ENCODE results near the gene SMAD3.
"Not testable (repeated sequence)": the region's sequence is repeated elsewhere in the genome, so short reads cannot be mapped to it uniquely, and the experiment has no call there.

The SMAD3 gene

GRCh38 chr15:67065531-67066005 lies at the start of gene SMAD3:
Gene SMAD3, plus strand, starts transcription at chr15:67065602. Its CDS starts 553 bp downstream, at chr15:67066155.
- DNase-seq (ENCODE audit: low spot score) = peak; percentile 88

GRCh38 chr15:67017311-67017710 lies 48.1 kb upstream of the SMAD3 start:
- DNase-seq (ENCODE audit: low spot score) = no peak

DNA sequence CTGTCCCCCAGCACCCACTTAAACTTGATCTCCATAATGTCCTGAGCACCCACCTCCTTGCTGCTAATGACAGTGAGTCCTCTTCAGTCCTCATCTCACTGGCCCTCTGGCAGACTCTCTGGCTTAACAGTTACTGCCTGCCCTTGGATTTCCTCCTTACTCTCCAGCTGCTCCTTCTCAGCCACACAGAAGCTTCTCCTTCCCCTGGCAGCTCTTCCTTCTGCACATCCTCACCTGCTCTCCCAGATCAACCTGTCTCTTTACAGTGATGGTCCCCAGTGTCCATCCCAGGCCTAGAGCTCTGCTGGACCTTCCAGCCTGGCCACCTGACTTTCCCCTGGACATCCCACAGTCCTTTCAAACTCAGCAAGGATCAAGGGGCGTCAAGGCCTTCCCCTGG lies 47.4 kb upstream of the SMAD3 start:
- no peak for DNase-seq (ENCODE audit: low spot score)

GRCh38 chr15:67018441-67018840 lies 47.0 kb upstream of the SMAD3 start:
- DNase-seq (ENCODE audit: low spot score) = no peak

- DNase-seq (ENCODE audit: low spot score) = no peak
Measured at GRCh38 chr15:67019069-67019468, 46.3 kb upstream of the SMAD3 start.

DNA sequence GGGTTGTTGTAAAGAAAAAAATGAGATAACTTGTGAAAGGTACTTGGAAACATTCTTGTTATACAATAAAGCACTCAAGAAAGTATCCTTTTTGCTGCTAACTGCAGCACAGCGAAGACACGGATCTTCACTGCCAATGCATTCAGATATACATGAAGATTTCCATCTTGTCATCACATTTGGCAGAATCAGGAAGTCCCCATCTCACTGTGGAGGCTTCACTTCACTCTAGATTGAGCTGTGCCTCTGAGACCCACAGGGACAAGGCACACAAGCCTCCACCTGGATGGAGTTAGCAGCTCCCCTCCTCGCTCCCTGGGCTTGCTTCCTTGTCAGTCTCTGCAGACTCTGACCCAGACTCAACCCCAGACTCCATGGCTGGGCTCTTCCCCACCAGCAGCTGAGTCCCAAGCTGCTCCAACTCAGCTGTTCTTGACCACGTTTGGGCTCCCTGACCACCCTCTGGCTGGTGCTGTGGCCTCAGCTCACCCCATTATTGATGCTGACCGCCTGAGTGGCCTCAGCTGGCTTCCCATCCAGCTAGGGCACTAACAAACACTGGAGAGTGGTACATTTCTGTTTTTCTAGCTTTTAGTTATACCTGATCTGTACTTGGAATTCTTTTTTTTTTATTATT lies 45.4 kb upstream of the SMAD3 start:
- no peak for DNase-seq (ENCODE audit: low spot score)

GRCh38 chr15:67020668-67021067 lies 44.7 kb upstream of the SMAD3 start:
- not testable (repeated sequence) for DNase-seq (ENCODE audit: low spot score)

- DNase-seq (ENCODE audit: low spot score) = no peak
Measured at GRCh38 chr15:67021455-67021854, 43.9 kb upstream of the SMAD3 start.

- no peak for DNase-seq (ENCODE audit: low spot score)
Measured at GRCh38 chr15:67022587-67023105, 42.8 kb upstream of the SMAD3 start.

DNA sequence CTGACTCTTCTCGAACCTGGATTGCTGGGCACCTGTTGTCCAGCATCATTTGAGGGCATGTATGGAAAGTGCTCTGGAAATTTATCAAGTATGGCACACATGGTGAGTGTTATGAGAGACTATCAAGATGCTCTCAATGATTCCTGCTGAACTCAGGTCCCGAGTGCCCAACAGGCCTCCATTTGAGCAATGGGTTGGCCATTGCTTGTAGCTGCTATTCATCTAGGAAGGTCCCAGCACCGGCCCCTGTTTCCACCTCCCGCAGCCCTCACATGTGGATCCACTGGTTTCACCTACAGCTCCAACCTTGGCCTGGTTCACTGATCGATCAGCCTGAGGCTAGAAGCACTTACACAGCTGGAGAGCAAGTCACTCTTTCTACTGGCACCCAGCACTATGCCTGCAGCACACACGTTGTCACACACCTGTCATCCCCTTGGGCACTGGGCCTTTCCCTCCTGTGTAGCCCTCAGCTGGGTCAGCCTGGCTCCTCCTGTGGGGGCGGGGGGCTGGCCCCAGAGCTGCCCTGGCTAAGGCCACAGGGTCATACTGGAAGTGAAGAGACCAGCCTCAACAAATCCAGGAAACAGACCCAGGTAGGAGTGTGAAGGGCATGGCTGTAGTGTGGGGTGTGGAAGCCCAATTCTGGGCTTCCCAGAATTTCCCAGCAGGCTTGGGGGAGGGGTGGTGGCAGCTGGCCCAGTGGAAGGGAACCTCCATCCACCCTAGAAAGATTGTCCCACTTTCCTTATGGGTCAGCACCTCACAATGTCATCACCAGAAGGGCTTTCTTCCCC lies 41.7 kb upstream of the SMAD3 start:
- no peak for DNase-seq (ENCODE audit: low spot score)

- DNase-seq (ENCODE audit: low spot score) = peak; percentile 88
Measured at GRCh38 chr15:67024314-67024997, 40.9 kb upstream of the SMAD3 start.

GRCh38 chr15:67024998-67025368 lies 40.4 kb upstream of the SMAD3 start:
- no peak for DNase-seq (ENCODE audit: low spot score)

DNA sequence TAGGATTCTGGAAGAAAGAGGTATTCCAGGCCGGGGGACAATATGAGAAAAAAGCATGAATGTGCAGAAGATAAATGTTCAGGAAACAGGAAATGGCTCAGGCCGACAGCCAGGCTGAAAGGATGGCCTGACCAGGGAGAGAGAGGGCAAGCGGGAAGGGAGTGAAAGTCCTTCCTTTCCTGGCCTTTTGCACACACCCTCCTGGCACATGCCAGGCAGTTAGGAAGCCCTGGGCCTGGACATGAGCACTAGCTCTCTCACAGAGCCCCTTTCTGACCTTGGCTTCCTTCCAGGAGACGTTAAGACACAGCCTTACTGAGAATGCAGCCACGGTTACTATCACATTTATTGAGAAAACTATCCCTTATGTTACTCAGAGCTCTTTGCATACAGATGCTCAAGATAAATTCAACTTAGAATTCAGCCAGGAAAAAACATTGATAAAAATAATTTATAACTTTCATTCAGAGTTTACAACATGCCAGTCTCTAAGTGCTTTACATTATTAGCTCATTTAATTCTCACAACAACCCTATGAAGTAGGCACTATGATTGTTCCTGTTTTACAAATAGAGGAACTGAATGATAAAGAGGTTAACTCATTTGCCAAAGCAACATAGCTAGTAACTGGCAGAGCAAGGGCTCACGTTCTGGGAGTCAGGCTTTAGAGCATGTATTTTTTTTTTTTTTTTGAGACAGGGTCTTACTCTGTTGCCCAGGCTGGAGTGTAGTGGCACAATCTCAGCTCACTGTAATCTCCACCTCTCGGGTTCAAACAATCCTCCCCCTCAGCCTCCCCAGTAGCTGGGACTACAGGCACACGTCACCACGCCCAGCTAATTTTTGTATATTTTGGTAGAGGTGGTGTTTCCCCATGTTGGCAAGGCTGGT lies 39.4 kb upstream of the SMAD3 start:
- DNase-seq (ENCODE audit: low spot score) = no peak

DNA sequence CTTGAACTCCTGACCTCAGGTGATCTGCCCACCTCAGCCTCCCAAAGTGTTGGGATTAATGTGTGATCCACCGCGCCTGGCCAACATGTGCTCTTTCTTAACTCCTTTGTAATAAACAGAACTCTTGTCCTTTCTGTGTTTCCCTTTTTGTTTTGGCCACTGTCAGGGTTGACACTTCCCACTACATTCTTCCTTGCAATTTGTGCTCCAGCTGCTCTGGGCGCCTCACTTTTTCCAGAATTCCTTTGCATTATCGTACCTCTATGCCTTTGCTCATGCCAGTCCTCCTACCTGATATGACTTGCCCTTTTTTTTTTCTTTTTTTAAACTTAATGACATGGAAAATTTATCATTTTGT lies 38.8 kb upstream of the SMAD3 start:
- DNase-seq (ENCODE audit: low spot score) = no peak

GRCh38 chr15:67028440-67028839 lies 37.0 kb upstream of the SMAD3 start:
- DNase-seq (ENCODE audit: low spot score) = not testable (repeated sequence)

- DNase-seq (ENCODE audit: low spot score) = peak; percentile 73
Measured at GRCh38 chr15:67030036-67030762, 35.2 kb upstream of the SMAD3 start.

GRCh38 chr15:67031331-67031730 lies 34.1 kb upstream of the SMAD3 start:
- no peak for DNase-seq (ENCODE audit: low spot score)

GRCh38 chr15:67032608-67033007 lies 32.8 kb upstream of the SMAD3 start:
- DNase-seq (ENCODE audit: low spot score) = no peak

- no peak for DNase-seq (ENCODE audit: low spot score)
Measured at GRCh38 chr15:67033012-67033411, 32.4 kb upstream of the SMAD3 start.

GRCh38 chr15:67033571-67034044 lies 31.8 kb upstream of the SMAD3 start:
- no peak for DNase-seq (ENCODE audit: low spot score)

GRCh38 chr15:67035886-67036285 lies 29.5 kb upstream of the SMAD3 start:
- no peak for DNase-seq (ENCODE audit: low spot score)
